NCI-H460 (cell line): ENCODE measurements around the gene VRK2. TPM values are rescaled to one million over a fixed set of nuclear protein-coding genes. Genes with fewer than 3 reads are reported as not detected.

ENCODE experiments used
- total RNA-seq: library from RNA; depleted of rRNA; stranded (reverse); fragments of >200 nt; shearing (Covaris generic); gene quantifications from 2 replicates; pipeline ENCODE4 v1.2.3, GENCODE V29; 2014; rRNA removed

VRK2 gene
- total RNA-seq, 1 experiment from 2014 or later: 48.4 TPM

Other genes starting within 250 kb of the VRK2 start
- 26.2 and 28.5 TPM in 2 replicates for gene FANCL, start 194.5 kb downstream of the VRK2 start, total RNA-seq